BE2C (cell line): ENCODE data around the gene KIAA1671.
A peak's percentile ranks its signal among the peaks of the same experiment; 100 is the strongest.
"Not testable (repeated sequence)": the region's sequence is repeated elsewhere in the genome, so short reads cannot be mapped to it uniquely, and the experiment has no call there.

Source experiments
- DNase-seq: peaks from one replicate; pipeline ENCODE4 v3.0.0-alpha.2; 2020
- H3K27me3 ChIP-seq: fragments of 250-450 bp; sonication (Bioruptor Pico); 2 replicates; pipeline ENCODE4 v1.5.1; 2020; ENCODE audit warnings: mild to moderate bottlenecking
- H3K36me3 ChIP-seq: fragments of 250-450 bp; sonication (Bioruptor Pico); 2 replicates; pipeline ENCODE4 v1.5.1; 2020; ENCODE audit warnings: mild to moderate bottlenecking
- H3K4me1 ChIP-seq: fragments of 250-450 bp; sonication (Bioruptor Pico); 2 replicates; pipeline ENCODE4 v1.5.1; 2020
- H3K4me3 ChIP-seq: 2 replicates; pipeline ENCODE4 v1.5.1; 2011; ENCODE audit warnings: low read depth, low read length
- H3K9me3 ChIP-seq: fragments of 250-450 bp; sonication (Bioruptor Pico); 2 replicates; pipeline ENCODE4 v1.5.1; 2020
- TF ChIP-seq, protein P1 (sequence below): IDR thresholded peaks from 2 replicates; pipeline ENCODE4 v1.5.1; 2012; ENCODE audit warnings: mild to moderate bottlenecking, low read depth, low read length

KIAA1671 gene

DNA sequence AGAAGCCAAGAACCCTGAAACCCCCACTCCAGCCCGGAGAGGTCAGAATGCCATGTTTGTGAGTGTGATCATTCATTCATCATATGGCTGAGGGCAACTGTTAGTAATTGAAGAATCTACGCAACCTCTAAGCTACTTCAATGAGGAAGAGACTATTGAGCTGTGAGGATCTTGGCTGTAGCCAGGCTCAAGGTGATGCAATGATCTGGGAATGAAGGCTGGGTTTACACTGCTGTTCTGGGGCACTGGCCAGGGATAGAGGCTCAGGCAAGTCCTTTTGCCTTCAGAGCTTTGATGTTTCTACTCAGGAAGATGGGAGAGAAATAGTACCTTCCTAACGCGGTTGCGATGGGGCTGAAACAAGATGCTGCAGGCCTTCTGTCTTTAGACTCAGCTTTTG is 279.8 kb downstream of the KIAA1671 start:
- no peak overlapping the region for H3K4me3 ChIP-seq
- no peaks in the 10 kb centered on the region for H3K36me3 ChIP-seq
- H3K4me1 ChIP-seq = no peaks in the 10 kb centered on the region
- TF ChIP-seq, protein P1, sequence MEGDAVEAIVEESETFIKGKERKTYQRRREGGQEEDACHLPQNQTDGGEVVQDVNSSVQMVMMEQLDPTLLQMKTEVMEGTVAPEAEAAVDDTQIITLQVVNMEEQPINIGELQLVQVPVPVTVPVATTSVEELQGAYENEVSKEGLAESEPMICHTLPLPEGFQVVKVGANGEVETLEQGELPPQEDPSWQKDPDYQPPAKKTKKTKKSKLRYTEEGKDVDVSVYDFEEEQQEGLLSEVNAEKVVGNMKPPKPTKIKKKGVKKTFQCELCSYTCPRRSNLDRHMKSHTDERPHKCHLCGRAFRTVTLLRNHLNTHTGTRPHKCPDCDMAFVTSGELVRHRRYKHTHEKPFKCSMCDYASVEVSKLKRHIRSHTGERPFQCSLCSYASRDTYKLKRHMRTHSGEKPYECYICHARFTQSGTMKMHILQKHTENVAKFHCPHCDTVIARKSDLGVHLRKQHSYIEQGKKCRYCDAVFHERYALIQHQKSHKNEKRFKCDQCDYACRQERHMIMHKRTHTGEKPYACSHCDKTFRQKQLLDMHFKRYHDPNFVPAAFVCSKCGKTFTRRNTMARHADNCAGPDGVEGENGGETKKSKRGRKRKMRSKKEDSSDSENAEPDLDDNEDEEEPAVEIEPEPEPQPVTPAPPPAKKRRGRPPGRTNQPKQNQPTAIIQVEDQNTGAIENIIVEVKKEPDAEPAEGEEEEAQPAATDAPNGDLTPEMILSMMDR = no peak
- H3K27me3 ChIP-seq = no peaks in the 10 kb centered on the region
- no peaks in the 10 kb centered on the region for H3K9me3 ChIP-seq
- DNase-seq = no peak

DNA sequence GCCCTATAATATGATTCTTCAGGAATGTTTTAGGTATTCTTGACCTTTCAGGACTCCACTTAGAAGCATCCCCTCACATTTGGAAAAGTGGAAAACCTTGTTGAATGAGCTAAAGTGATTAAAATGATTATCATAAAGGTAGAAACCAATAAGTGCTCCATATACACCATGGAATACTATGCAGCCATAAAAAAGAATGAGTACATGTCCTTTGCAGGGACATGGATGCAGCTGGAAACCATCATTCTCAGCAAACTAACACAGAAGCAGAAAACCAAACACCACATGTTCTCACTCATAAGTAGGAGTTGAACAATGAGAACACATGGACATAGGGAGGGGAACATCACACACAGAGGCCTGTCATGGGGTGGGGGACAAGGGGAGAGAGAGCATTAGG is 281.2 kb downstream of the KIAA1671 start:
- H3K4me1 ChIP-seq, H3K27me3 ChIP-seq, H3K4me3 ChIP-seq, H3K36me3 ChIP-seq, H3K9me3 ChIP-seq, DNase-seq: not testable (repeated sequence)

DNA sequence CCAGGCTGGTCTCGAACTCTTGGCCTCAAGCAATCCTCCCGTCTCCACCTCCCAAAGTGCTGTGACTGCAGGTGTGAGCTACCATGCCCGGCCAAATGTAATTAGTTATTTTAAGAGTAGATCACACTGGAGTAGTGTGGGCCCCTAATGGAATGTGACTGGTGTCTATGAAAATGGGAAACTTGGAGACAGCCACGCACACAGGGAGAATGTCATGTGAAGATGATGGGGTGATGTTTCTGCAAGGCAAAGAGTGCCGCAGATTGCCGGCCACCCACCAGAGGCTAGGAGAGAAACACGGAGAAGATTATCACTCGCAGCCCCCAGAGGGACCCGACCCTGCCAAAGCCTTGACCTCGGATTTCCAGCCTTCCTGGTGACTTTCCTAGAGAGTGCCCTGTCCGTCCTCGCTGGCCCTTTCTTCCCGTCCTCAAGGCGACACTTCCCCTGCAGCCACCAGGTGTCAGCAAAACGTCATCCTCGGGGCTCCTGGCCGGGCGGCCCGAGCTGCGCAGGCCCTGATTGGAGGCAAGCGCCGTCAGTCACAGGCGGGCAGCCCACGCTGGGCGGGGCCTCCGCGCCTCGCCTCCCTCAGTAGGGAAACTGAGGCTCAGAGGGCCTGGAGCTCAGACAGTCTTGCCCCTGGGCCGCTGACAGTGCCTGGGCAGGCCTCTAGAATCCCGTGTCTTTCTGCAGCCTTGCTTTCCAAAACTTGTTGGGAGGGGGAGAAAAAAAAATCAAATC is 283.2 kb downstream of the KIAA1671 start:
- Histone ChIP-seq H3K9me3 (no peaks in the 10 kb centered on the region), H3K27me3 (no peaks in the 10 kb centered on the region), H3K4me1 (no peaks in the 10 kb centered on the region), H3K4me3 (peak overlapping the region; percentile 39), H3K36me3 (no peaks in the 10 kb centered on the region)
- TF ChIP-seq, protein P1 = peak; percentile 83
- DNase-seq = peak; percentile 92

DNA sequence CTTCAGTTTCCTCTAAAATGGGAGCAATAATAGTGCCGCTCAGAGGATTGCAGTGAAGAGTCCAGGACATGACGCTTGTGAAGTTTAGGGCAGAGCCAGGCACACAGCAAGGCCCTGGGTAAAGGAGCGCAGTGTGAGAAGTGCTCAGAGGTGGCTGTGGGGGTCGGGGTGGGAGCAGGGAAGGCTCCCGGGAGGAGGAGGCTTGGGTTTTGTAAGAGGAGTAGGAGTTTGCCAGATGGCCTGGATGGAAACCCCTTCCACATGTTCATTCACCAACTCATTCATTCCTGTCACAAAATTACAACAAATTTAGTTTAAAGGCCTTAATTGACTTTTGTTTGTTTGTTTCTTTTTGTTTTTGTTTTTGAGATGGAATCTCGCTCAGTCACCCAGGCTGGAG is 283.9 kb downstream of the KIAA1671 start:
- TF ChIP-seq, protein P1 = no peak
- H3K36me3 ChIP-seq = no peaks in the 10 kb centered on the region
- peak overlapping the region; percentile 31 for H3K4me3 ChIP-seq
- H3K9me3 ChIP-seq = no peaks in the 10 kb centered on the region
- DNase-seq = no peak
- H3K27me3 ChIP-seq = no peaks in the 10 kb centered on the region
- H3K4me1 ChIP-seq = no peaks in the 10 kb centered on the region

DNA sequence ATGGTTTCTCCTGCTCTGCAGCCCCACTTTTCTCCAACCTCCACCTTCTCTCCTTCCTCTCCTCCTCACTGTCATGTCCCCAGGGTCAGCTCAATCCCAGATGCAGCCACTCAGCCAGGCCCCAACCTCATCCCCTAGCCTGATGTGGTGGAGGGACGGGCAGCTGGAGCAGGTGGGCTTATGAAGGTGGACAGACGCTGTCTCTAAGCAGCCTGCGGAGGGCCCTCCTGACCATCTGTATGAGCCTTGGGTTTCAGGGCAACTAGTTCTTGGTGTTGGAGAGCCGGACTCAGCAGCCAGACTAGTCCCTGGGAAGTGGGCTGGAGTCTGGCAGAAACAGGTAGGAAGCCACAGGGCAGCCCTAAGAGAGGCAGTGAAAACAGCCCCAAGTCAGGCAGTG is 285.0 kb downstream of the KIAA1671 start:
- Histone ChIP-seq H3K27me3 (no peaks in the 10 kb centered on the region), H3K36me3 (no peaks in the 10 kb centered on the region), H3K4me3 (no peak overlapping the region), H3K9me3 (no peaks in the 10 kb centered on the region), H3K4me1 (no peaks in the 10 kb centered on the region)
- TF ChIP-seq, protein P1 = no peak
- no peak for DNase-seq

DNA sequence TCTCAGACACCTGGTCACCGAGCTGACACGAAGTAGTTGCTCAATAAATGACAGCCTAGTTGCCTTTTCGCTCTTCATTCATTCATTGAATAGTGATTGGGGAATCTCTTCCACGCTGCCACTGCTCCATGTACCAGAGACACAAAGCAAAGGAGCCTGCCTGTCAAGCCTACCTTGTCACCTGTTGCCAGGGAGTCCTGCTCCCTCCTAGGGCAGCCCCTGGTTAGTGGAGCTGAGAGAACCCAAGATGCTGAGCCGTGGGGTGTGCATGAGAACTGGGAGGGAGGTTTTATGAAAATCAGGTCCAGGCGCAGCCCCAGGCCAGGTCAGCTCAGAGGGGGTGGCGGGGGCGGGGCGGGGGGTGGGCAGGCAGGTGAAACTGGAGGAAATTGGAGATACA is 285.5 kb downstream of the KIAA1671 start:
- H3K36me3 ChIP-seq, H3K4me3 ChIP-seq, H3K4me1 ChIP-seq, H3K27me3 ChIP-seq, DNase-seq, H3K9me3 ChIP-seq: not testable (repeated sequence)
